ENCODE data around the gene CEP41. TPM values are rescaled to one million over a fixed set of nuclear protein-coding genes. Genes with fewer than 3 reads are reported as not detected.

The CEP41 gene
- total RNA-seq, 4 donors from 2014 or later, result 1.5 to 22.3 (median 8.3) TPM

DNA sequence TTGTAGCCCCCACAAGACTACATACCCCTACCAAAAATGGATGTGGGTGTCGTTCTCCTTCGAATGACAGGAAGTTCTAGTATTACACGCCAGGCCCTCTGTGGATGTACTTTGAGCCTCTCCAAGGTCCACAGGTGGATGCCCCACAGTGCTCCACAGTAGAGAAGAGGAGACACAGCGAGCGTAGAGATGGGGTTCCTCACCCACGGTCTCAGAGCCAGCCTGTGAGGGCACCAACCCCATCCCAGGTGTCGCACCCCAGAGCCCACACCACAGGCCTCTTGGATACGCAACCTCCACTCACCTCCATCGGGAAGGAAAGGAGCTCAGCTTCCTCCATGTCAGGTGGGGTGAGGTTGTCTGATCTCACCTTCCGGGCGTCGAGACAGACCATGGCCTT, 93.9 kb downstream of the CEP41 start:
- H3K4me3 ChIP-seq, result no peak overlapping the region
- intact Hi-C loops (cut with DNase I; ENCODE audit: low total_unique reads), result no loop called here
- H3K36me3 ChIP-seq, result no peaks in the 10 kb centered on the region
- H3K27ac ChIP-seq, result no peak overlapping the region
- no peaks in the 10 kb centered on the region for H3K9me3 ChIP-seq
- H3K4me1 ChIP-seq, result peaks cover 0 to 6% of the 10 kb centered on the region in 2 donors
- H3K27me3 ChIP-seq, result no peaks in the 10 kb centered on the region
- no peak for DNase-seq
- TF ChIP-seq CTCF (IDR thresholded peaks at IDR 0.05), result no peak
- no peak for TF ChIP-seq POLR2A (IDR thresholded peaks at IDR 0.05)

GRCh38 chr7:130346177-130346905, 94.5 kb downstream of the CEP41 start:
- no peak for DNase-seq
- no peaks in the 10 kb centered on the region for H3K9me3 ChIP-seq
- no peak overlapping the region for H3K4me3 ChIP-seq
- H3K36me3 ChIP-seq, result no peaks in the 10 kb centered on the region
- peaks cover 0 to under 1% of the 10 kb centered on the region in 2 donors for H3K4me1 ChIP-seq
- H3K27ac ChIP-seq, result no peak overlapping the region
- no peak for TF ChIP-seq CTCF (IDR thresholded peaks at IDR 0.05)
- TF ChIP-seq POLR2A (IDR thresholded peaks at IDR 0.05), result no peak
- intact Hi-C loops (cut with DNase I; ENCODE audit: low total_unique reads), result no loop called here
- no peaks in the 10 kb centered on the region for H3K27me3 ChIP-seq

DNA sequence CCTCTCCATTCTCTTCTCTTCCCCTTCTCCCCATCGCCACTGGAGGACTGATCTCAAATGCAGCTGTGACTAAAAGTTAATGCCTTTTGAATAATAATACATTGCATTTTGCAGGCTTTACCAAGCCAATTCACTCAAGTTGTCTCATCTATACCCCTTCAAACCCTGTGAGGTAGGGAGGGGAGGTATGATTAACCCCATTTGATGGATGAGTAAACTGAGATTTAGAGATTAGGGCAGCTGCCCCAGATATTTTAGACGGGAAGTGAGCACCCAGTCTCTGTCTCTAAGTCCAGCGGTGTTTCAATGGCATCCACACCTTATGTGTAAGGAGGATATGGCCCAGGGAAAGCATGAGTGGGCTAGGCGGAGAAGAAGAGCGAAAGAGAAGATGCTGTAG, 95.1 kb downstream of the CEP41 start:
- Histone ChIP-seq H3K27me3 (no peaks in the 10 kb centered on the region), H3K9me3 (no peaks in the 10 kb centered on the region), H3K27ac (no peak overlapping the region), H3K4me3 (no peak overlapping the region), H3K4me1 (no peaks in the 10 kb centered on the region), H3K36me3 (no peaks in the 10 kb centered on the region)
- TF ChIP-seq POLR2A (IDR thresholded peaks at IDR 0.05), result no peak
- no peak for TF ChIP-seq CTCF (IDR thresholded peaks at IDR 0.05)
- intact Hi-C loops (cut with DNase I; ENCODE audit: low total_unique reads), result no loop called here
- no peak for DNase-seq

- H3K4me3 ChIP-seq, result peak overlapping the region in 1 of 2 donors; percentile 9
- no peak for DNase-seq
- no peak for TF ChIP-seq CTCF (IDR thresholded peaks at IDR 0.05)
- TF ChIP-seq POLR2A (IDR thresholded peaks at IDR 0.05), result no peak
Observed at GRCh38 chr7:130345136-130345535, 95.7 kb downstream of the CEP41 start.

DNA sequence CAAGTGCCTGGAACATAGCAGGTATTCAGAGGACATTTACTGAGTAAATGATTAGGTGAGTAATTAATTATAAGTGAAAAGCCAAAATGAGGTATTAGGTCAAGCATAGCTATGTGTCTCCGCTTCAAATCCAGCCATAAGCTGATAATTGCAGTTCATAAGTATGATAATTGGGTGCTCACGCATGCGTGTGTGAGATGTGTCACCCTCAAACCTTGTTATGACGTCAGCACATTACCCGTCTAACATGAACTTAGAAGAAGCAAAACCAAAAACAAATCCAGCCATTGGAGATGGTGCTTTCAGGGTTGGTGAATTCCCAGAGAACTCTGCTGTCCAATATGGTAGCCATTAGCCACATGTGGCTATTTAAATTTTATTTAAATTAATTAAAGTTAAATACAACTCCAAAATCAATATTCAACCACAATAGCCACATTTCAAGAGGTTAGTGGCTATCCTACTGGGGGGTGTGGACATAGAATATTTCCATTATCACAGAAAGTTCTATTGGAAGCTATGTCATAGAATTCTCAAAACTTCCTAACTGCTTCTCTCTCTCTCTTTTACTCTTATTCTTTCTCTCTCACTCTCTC, 96.4 kb downstream of the CEP41 start, which contains the start of gene CPA5:
Gene CPA5 (plus strand): TSS at position 546 of the 596 bp plus-strand sequence. CDS start 1,670 bp downstream, outside the sequence.
- Histone ChIP-seq H3K36me3 (no peaks in the 10 kb centered on the region), H3K27ac (no peak within 1 kb of the TSS), H3K9me3 (no peaks in the 10 kb centered on the region), H3K4me1 (no peaks in the 10 kb centered on the region), H3K4me3 (peak within 1 kb of the TSS in 1 of 2 donors; percentile 9), H3K27me3 (no peaks in the 10 kb centered on the region)
- intact Hi-C loops (cut with DNase I; ENCODE audit: low total_unique reads), result no loop called here
- no peak for TF ChIP-seq CTCF (IDR thresholded peaks at IDR 0.05)
- TF ChIP-seq POLR2A (IDR thresholded peaks at IDR 0.05), result no peak
- no peak for DNase-seq

More at GRCh38 chr7:130345136-130345535, 95.7 kb downstream of the CEP41 start:
- Histone ChIP-seq H3K27me3 (no peaks in the 10 kb centered on the region), H3K27ac (no peak overlapping the region), H3K9me3 (no peaks in the 10 kb centered on the region), H3K4me1 (no peaks in the 10 kb centered on the region), H3K36me3 (no peaks in the 10 kb centered on the region)
- intact Hi-C loops (cut with DNase I; ENCODE audit: low total_unique reads), result no loop called here

All from uterus (tissue), 4 donors.